Karpas-422 (cell line): ENCODE results near the gene OR4A15. TPM values are rescaled to one million over a fixed set of nuclear protein-coding genes. Genes with fewer than 3 reads are reported as not detected.

Source experiments
- DNase-seq: peaks from one replicate; pipeline ENCODE4 v3.0.0-alpha.2; 2015
- H2AFZ ChIP-seq: fragments of 200-600 bp; sonication (generic); 2 replicates; pipeline ENCODE4 v1.6.1; 2014; ENCODE audit warnings: antibody characterized with exemption, low read length, mixed read lengths
- H3K27ac ChIP-seq: fragments of 200-600 bp; sonication (generic); 2 replicates; pipeline ENCODE4 v1.5.1; 2014; ENCODE audit warnings: mild to moderate bottlenecking, low read length, moderate library complexity
- H3K27me3 ChIP-seq: fragments of 200-600 bp; sonication (generic); 2 replicates; pipeline ENCODE4 v1.6.1; 2014; ENCODE audit warnings: low read length, mixed read lengths
- H3K36me3 ChIP-seq: fragments of 200-600 bp; sonication (generic); 2 replicates; pipeline ENCODE4 v1.6.1; 2014; ENCODE audit warnings: low read length, mixed read lengths; ENCODE audit not compliant: insufficient read depth
- H3K4me1 ChIP-seq: fragments of 200-600 bp; sonication (generic); 2 replicates; pipeline ENCODE4 v1.6.1; 2014; ENCODE audit warnings: mild to moderate bottlenecking, low read length, mixed read lengths
- H3K4me2 ChIP-seq: fragments of 200-600 bp; sonication (generic); 2 replicates; pipeline ENCODE4 v1.6.1; 2014; ENCODE audit warnings: low read length, low read depth, mild to moderate bottlenecking; ENCODE audit not compliant: poor library complexity, severe bottlenecking
- H3K4me3 ChIP-seq: fragments of 200-600 bp; sonication (generic); 2 replicates; pipeline ENCODE4 v1.5.1; 2014; ENCODE audit warnings: mild to moderate bottlenecking, antibody characterized with exemption, low read length, mixed read lengths
- H3K79me2 ChIP-seq: fragments of 200-600 bp; sonication (generic); 2 replicates; pipeline ENCODE4 v1.6.1; 2014; ENCODE audit warnings: mild to moderate bottlenecking, low read length, mixed read lengths
- H3K9ac ChIP-seq: fragments of 200-600 bp; sonication (generic); 2 replicates; pipeline ENCODE4 v1.6.0; 2014; ENCODE audit warnings: low read length
- H3K9me2 ChIP-seq: fragments of 200-600 bp; sonication (generic), shearing (Covaris generic); replicated peaks from 2 replicates; pipeline ENCODE4 v1.6.0; 2014; ENCODE audit warnings: mild to moderate bottlenecking, low read length, moderate library complexity; ENCODE audit not compliant: insufficient read depth
- H3K9me3 ChIP-seq: fragments of 300-700, 200-600 bp; sonication (generic); 2 replicates; pipeline ENCODE4 v1.6.1; 2014; ENCODE audit warnings: low read length, mixed read lengths
- H4K20me1 ChIP-seq: fragments of 200-600 bp; sonication (generic); 2 replicates; pipeline ENCODE4 v1.6.1; 2014; ENCODE audit warnings: mild to moderate bottlenecking, antibody characterized with exemption, low read length, low read depth; ENCODE audit not compliant: insufficient read depth
- total RNA-seq: library from RNA; depleted of rRNA; stranded (reverse); fragments of >200 nt; shearing (Covaris generic); gene quantifications from 2 replicates; pipeline ENCODE4 v1.2.3, GENCODE V29; 2014; ENCODE audit warnings: low replicate concordance; rRNA removed

Gene OR4A15
- total RNA-seq: not detected in 2 replicates

DNA sequence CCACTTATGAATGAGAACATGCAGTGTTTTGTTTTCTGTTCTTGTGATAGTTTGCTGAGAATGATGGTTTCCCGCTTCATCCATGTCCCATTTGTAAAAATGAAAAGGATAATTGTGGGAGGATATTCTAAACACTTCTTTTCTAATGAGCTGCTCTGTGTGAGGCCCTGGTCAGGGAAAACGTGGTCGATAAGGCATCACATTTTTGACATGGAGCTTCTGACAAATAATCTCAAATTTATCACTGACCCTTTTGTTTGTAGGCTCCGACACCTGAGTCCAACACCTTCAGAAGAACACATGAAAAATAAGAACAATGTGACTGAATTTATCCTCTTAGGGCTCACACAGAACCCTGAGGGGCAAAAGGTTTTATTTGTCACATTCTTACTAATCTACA is at the start of gene OR4A15:
Gene OR4A15 (plus strand): TSS at position 301 of the 400 bp plus-strand sequence. CDS start 0 bp downstream, at position 301.
- Histone ChIP-seq H3K9ac (no peak within 1 kb of the TSS), H3K79me2 (no peaks in the 10 kb centered on the region), H3K9me2 (no peaks in the 10 kb centered on the region), H3K27me3 (no peaks in the 10 kb centered on the region), H3K36me3 (no peaks in the 10 kb centered on the region), H2AFZ (no peak within 1 kb of the TSS), H3K9me3 (peaks cover 25% of the 10 kb centered on the region; the same call in 1 of the 2 replicates), H3K4me1 (no peaks in the 10 kb centered on the region), H3K27ac (no peak within 1 kb of the TSS), H3K4me3 (no peak within 1 kb of the TSS), H3K4me2 (no peak within 1 kb of the TSS), H4K20me1 (no peaks in the 10 kb centered on the region)
- no peak for DNase-seq

DNA sequence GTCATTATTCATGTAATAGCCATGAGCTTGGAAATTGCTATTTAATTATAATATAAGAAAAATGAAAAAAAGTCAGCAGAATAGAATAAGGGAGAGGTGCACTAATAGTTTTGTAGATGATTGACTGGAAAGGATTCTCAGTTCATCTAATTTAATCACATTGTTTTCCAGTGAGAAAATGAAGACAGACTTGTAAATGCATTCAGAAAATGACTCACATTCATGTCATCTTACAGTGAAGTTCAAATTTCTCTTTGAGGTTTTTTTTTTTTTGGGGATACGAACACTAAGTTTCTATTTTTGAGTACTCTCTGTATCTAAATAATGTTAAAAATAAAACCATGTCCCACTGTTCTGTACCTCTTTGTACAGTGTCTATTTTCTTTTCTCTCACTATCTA is 43.3 kb upstream of the OR4A15 start:
- H3K79me2 ChIP-seq: no peaks in the 10 kb centered on the region
- H3K9ac ChIP-seq: no peak overlapping the region
- no peaks in the 10 kb centered on the region for H3K36me3 ChIP-seq
- no peak overlapping the region for H3K27ac ChIP-seq
- no peak overlapping the region for H2AFZ ChIP-seq
- no peaks in the 10 kb centered on the region for H3K9me2 ChIP-seq
- H3K27me3 ChIP-seq: no peaks in the 10 kb centered on the region
- no peaks in the 10 kb centered on the region for H4K20me1 ChIP-seq
- no peak overlapping the region for H3K4me2 ChIP-seq
- no peak for DNase-seq
- H3K4me1 ChIP-seq: no peaks in the 10 kb centered on the region
- peaks cover 13% of the 10 kb centered on the region; the same call in 1 of the 2 replicates for H3K9me3 ChIP-seq
- H3K4me3 ChIP-seq: no peak overlapping the region

DNA sequence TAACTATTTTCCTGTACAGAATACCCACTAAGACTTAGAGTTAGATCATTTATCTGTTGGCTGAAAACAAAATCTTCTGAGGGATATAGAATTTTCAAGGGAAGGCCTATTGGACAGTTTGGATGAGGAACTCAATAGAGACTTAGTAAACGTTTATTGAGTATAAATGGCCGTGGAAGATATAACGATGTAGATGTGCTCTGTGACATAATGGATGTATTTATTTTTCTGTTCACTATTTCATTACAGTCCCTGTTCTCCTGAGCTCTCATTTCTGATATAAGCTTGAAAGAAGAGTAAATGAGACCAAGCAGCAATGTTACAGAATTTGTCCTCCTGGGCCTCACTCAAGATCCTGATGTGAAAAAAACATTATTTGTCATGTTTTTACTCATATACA is 24.9 kb upstream of the OR4A15 start, which contains the start of gene OR4A16:
Gene OR4A16 (plus strand): TSS at position 301 of the 400 bp plus-strand sequence. CDS start 0 bp downstream, at position 301.
- Histone ChIP-seq H3K9me2 (no peaks in the 10 kb centered on the region), H3K27me3 (no peaks in the 10 kb centered on the region), H3K9ac (no peak within 1 kb of the TSS), H4K20me1 (no peaks in the 10 kb centered on the region), H2AFZ (no peak within 1 kb of the TSS), H3K36me3 (no peaks in the 10 kb centered on the region), H3K79me2 (no peaks in the 10 kb centered on the region), H3K27ac (no peak within 1 kb of the TSS), H3K4me3 (no peak within 1 kb of the TSS), H3K9me3 (peaks cover 20% of the 10 kb centered on the region), H3K4me2 (no peak within 1 kb of the TSS), H3K4me1 (no peaks in the 10 kb centered on the region)
- no peak for DNase-seq

DNA sequence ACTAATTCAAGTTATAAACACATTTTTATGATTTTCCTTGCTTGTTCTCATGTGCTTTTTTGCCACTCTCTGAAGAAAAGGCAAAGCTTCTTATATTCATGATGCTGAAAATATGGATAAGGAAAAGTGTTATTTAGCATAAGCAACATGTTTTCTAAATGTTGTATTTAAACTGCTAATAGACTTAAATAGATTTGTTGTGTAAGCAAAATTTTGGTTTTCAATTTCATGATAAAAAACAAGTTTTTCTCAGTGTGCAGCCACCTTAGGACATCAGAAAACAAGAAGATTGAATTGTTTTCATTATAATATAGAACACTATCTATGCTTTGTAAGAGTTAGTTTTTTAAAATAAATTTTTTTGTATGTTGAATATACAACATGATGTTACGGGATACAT is 22.5 kb upstream of the OR4A15 start:
- H2AFZ ChIP-seq: no peak overlapping the region
- no peaks in the 10 kb centered on the region for H4K20me1 ChIP-seq
- H3K9me3 ChIP-seq: peaks cover 22% of the 10 kb centered on the region
- H3K36me3 ChIP-seq: no peaks in the 10 kb centered on the region
- DNase-seq: no peak
- no peak overlapping the region for H3K4me3 ChIP-seq
- H3K9me2 ChIP-seq: no peaks in the 10 kb centered on the region
- H3K79me2 ChIP-seq: no peaks in the 10 kb centered on the region
- no peak overlapping the region for H3K4me2 ChIP-seq
- H3K4me1 ChIP-seq: no peaks in the 10 kb centered on the region
- no peaks in the 10 kb centered on the region for H3K27me3 ChIP-seq
- no peak overlapping the region for H3K27ac ChIP-seq
- H3K9ac ChIP-seq: no peak overlapping the region

DNA sequence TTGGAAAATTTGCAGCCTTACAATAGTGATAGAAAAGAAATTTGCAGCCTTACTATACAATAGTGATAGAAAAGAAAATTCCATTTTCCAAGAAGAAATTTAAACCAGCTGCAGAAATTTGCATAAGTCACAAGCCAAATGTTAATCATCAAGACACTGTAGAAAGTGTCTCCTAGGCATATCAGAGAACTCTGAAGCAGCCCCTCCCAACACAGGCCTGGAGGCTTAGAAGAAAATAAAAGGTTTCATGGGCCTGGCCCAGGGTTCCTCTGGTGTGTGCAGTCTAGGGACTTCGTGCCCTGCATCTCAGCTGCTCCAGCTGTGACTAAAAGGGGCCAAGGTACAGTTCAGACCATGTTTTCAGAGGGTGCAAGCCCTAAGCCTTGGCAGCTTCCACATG is 18.7 kb upstream of the OR4A15 start:
- no peaks in the 10 kb centered on the region for H3K27me3 ChIP-seq
- H3K9me2 ChIP-seq: no peaks in the 10 kb centered on the region
- H3K4me2 ChIP-seq: no peak overlapping the region
- peaks cover 22% of the 10 kb centered on the region for H3K9me3 ChIP-seq
- no peaks in the 10 kb centered on the region for H3K36me3 ChIP-seq
- no peak overlapping the region for H3K4me3 ChIP-seq
- H3K27ac ChIP-seq: no peak overlapping the region
- no peak overlapping the region for H3K9ac ChIP-seq
- H3K4me1 ChIP-seq: no peaks in the 10 kb centered on the region
- H3K79me2 ChIP-seq: no peaks in the 10 kb centered on the region
- no peak overlapping the region for H2AFZ ChIP-seq
- DNase-seq: no peak
- H4K20me1 ChIP-seq: no peaks in the 10 kb centered on the region

DNA sequence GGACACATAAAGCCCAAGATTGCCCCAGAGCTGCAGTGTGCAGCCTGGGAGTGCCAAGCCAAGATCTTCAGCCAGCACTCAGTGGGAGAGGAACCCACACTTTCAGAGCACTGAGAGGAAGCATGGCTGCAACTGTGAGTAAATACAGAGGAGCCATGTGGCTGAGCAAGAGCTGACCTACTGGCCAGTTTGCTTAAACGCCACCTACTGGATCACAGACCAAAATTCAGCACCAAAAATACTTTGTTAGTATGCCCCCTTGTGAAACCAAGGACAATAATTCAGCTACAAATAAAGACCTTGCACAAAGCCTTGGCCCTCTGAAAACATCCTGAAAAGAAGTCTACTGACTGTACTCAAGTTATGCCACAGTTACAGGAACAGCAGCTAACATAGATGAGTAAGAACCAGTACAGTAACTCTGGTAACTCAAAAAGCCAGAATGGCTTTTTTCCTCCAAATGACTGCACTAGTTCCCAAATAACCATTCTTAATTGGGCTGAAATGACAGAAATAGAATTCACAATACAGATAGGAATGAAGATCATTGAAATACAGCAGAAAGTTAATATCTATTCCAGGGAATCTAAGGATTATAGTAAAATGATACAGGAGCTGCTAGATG is 10.1 kb upstream of the OR4A15 start:
- Histone ChIP-seq H2AFZ (no peak overlapping the region), H3K9ac (no peak overlapping the region), H3K27me3 (no peaks in the 10 kb centered on the region), H3K4me1 (no peaks in the 10 kb centered on the region), H3K27ac (no peak overlapping the region), H3K9me3 (peaks cover 4% of the 10 kb centered on the region), H3K79me2 (no peaks in the 10 kb centered on the region), H3K36me3 (no peaks in the 10 kb centered on the region), H3K9me2 (no peaks in the 10 kb centered on the region), H3K4me2 (no peak overlapping the region), H3K4me3 (no peak overlapping the region), H4K20me1 (no peaks in the 10 kb centered on the region)
- peak; percentile 74 for DNase-seq

DNA sequence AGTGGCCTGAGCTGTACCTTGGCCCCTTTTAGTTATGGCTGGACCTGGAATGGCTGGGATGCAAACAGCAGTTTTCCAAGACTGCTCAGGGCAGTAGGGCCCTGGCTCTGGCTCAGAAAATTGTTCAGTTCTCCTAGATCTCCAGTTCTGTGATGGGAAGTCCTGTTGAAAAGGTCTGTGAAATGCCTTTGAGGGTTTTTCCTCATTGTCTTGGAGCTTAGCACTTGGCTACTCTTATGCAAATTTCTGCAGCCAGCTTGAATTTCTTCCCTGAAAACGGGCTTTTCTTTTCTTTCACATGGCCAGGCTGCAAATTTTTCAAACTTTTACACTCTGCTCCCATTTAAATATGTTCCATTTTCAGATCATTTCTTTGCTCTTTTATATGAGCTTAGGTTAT is 33.2 kb downstream of the OR4A15 start:
- no peaks in the 10 kb centered on the region for H3K4me1 ChIP-seq
- DNase-seq: no peak
- H3K9ac ChIP-seq: no peak overlapping the region
- H2AFZ ChIP-seq: no peak overlapping the region
- peaks cover 21% of the 10 kb centered on the region for H3K9me3 ChIP-seq
- no peaks in the 10 kb centered on the region for H3K36me3 ChIP-seq
- no peaks in the 10 kb centered on the region for H4K20me1 ChIP-seq
- no peaks in the 10 kb centered on the region for H3K27me3 ChIP-seq
- no peak overlapping the region for H3K4me3 ChIP-seq
- H3K79me2 ChIP-seq: no peaks in the 10 kb centered on the region
- no peaks in the 10 kb centered on the region for H3K9me2 ChIP-seq
- no peak overlapping the region for H3K27ac ChIP-seq
- H3K4me2 ChIP-seq: no peak overlapping the region
